Trophoblast cell (in vitro differentiated cells and primary cell): ENCODE data around the gene ICE2.

Experiments
- DNase-seq, 2 donors: peaks; one replicate each; pipeline ENCODE4 v3.0.0-alpha.2; 2016
- H2AFZ ChIP-seq: 2 replicates; pipeline ENCODE4 v1.6.1; 2013; ENCODE audit warnings: low read length, moderate library complexity, mild to moderate bottlenecking; ENCODE audit not compliant: insufficient read depth, poor library complexity
- H2AK5ac ChIP-seq: 2 replicates; pipeline ENCODE4 v1.6.1; 2013; ENCODE audit warnings: mild to moderate bottlenecking, low read length
- H2BK120ac ChIP-seq: 2 replicates; pipeline ENCODE4 v1.6.1; 2013; ENCODE audit warnings: low read length, mild to moderate bottlenecking, moderate library complexity; ENCODE audit not compliant: insufficient read depth, poor library complexity
- H2BK12ac ChIP-seq: 2 replicates; pipeline ENCODE4 v1.6.1; 2013; ENCODE audit warnings: mild to moderate bottlenecking, low read length, moderate library complexity
- H2BK5ac ChIP-seq: 2 replicates; pipeline ENCODE4 v1.6.1; 2013; ENCODE audit warnings: low read length, low read depth, moderate library complexity, mild to moderate bottlenecking; ENCODE audit not compliant: poor library complexity
- H3K14ac ChIP-seq: 2 replicates; pipeline ENCODE4 v1.6.1; 2013; ENCODE audit warnings: mild to moderate bottlenecking, low read length
- H3K18ac ChIP-seq: 2 replicates; pipeline ENCODE4 v1.6.1; 2013; ENCODE audit warnings: mild to moderate bottlenecking, low read length
- H3K23ac ChIP-seq: 2 replicates; pipeline ENCODE4 v1.6.1; 2013; ENCODE audit warnings: low read length
- H3K27ac ChIP-seq: 2 replicates; pipeline ENCODE4 v1.5.1; 2013; ENCODE audit warnings: low read depth, mild to moderate bottlenecking, inconsistent platforms, low read length, moderate library complexity
- H3K27me3 ChIP-seq: 2 replicates; pipeline ENCODE4 v1.6.1; 2013; ENCODE audit warnings: inconsistent platforms, mild to moderate bottlenecking, low read length, moderate library complexity; ENCODE audit not compliant: insufficient read depth
- H3K36me3 ChIP-seq, 2 experiments: 1 replicate in 1 of 2; 2 replicates in 1 of 2; pipeline ENCODE4 v1.6.1; 2013; ENCODE audit warnings: low read length in 2 of 2, mild to moderate bottlenecking in 2 of 2, moderate library complexity in 1 of 2; ENCODE audit not compliant: insufficient read depth in 2 of 2, control insufficient read depth in 1 of 2
- H3K4ac ChIP-seq: 2 replicates; pipeline ENCODE4 v1.6.1; 2013; ENCODE audit warnings: low read depth, mild to moderate bottlenecking, low read length, moderate library complexity
- H3K4me1 ChIP-seq, 2 experiments: 1 replicate in 1 of 2; 2 replicates in 1 of 2; pipeline ENCODE4 v1.6.1; 2013; ENCODE audit warnings: low read length in 2 of 2, mild to moderate bottlenecking in 2 of 2, moderate library complexity in 1 of 2; ENCODE audit not compliant: insufficient read depth in 2 of 2, control insufficient read depth in 1 of 2
- H3K4me2 ChIP-seq: 2 replicates; pipeline ENCODE4 v1.6.1; 2013; ENCODE audit warnings: inconsistent platforms, mild to moderate bottlenecking, low read length, moderate library complexity
- H3K4me3 ChIP-seq: 2 replicates; pipeline ENCODE4 v1.5.1; 2013; ENCODE audit warnings: mild to moderate bottlenecking, low read depth, low read length, inconsistent platforms
- H3K79me1 ChIP-seq: one replicate; pipeline ENCODE4 v1.6.1; 2013; ENCODE audit warnings: low read length
- H3K79me2 ChIP-seq: 2 replicates; pipeline ENCODE4 v1.6.1; 2013; ENCODE audit warnings: low read length, mild to moderate bottlenecking; ENCODE audit not compliant: control insufficient read depth, insufficient read depth, poor library complexity
- H3K9ac ChIP-seq: 2 replicates; pipeline ENCODE4 v1.6.1; 2013; ENCODE audit warnings: mild to moderate bottlenecking, low read length
- H3K9me3 ChIP-seq: 2 replicates; pipeline ENCODE4 v1.6.1; 2013; ENCODE audit warnings: low read depth, mild to moderate bottlenecking, control low read depth, inconsistent platforms, low read length; ENCODE audit not compliant: insufficient read depth
- H4K12ac ChIP-seq: 2 replicates; pipeline ENCODE4 v1.6.1; 2013; ENCODE audit warnings: low read depth, mild to moderate bottlenecking, low read length, moderate library complexity
- H4K8ac ChIP-seq: 2 replicates; pipeline ENCODE4 v1.6.1; 2013; ENCODE audit warnings: low read depth, mild to moderate bottlenecking, low read length, moderate library complexity
- H4K91ac ChIP-seq: one replicate; pipeline ENCODE4 v1.6.1; 2013; ENCODE audit warnings: low read depth, mild to moderate bottlenecking, low read length, moderate library complexity
- WGBS: extraction: QIAGEN DNeasy Blood & Tissue Kit; methylation state at CpG from one replicate; pipeline ENCODE4 v1.1.7; 2013; ENCODE audit warnings: missing lambda C conversion rate; ENCODE audit not compliant: insufficient read length, insufficient coverage; ENCODE audit errors: extremely low coverage; 5-methylcytosine and 5-hydroxymethylcytosine counted together

ICE2 gene

GRCh38 chr15:60419753-60420152 lies 59.2 kb downstream of the ICE2 start:
- H3K27ac ChIP-seq: no peak overlapping the region
- no peak overlapping the region for H3K4me2 ChIP-seq
- no peak overlapping the region for H3K18ac ChIP-seq
- H3K79me2 ChIP-seq: no peaks in the 10 kb centered on the region
- H3K9ac ChIP-seq: no peak overlapping the region
- no peak overlapping the region for H2AK5ac ChIP-seq
- no peaks in the 10 kb centered on the region for H3K27me3 ChIP-seq
- no peak overlapping the region for H3K4me3 ChIP-seq
- no peak for DNase-seq
- peaks cover 0 to 4% of the 10 kb centered on the region in 2 experiments for H3K4me1 ChIP-seq
- H4K8ac ChIP-seq: no peak overlapping the region
- no CpG with 5 or more reads among the region's 2 CpGs for WGBS
- no peak overlapping the region for H2BK120ac ChIP-seq
- no peak overlapping the region for H3K4ac ChIP-seq
- no peak overlapping the region for H3K14ac ChIP-seq
- no peaks in the 10 kb centered on the region for H3K9me3 ChIP-seq
- no peak overlapping the region for H2AFZ ChIP-seq
- H3K79me1 ChIP-seq: no peaks in the 10 kb centered on the region
- no peak overlapping the region for H2BK12ac ChIP-seq
- no peak overlapping the region for H3K23ac ChIP-seq
- no peak overlapping the region for H4K12ac ChIP-seq
- no peak overlapping the region for H2BK5ac ChIP-seq
- H3K36me3 ChIP-seq: peaks cover 0 to 3% of the 10 kb centered on the region in 2 experiments
- H4K91ac ChIP-seq: no peak overlapping the region

GRCh38 chr15:60418096-60418495 lies 60.8 kb downstream of the ICE2 start:
- Histone ChIP-seq H2BK120ac (no peak overlapping the region), H2BK12ac (no peak overlapping the region), H2AFZ (no peak overlapping the region), H3K27me3 (no peaks in the 10 kb centered on the region), H3K18ac (no peak overlapping the region), H4K8ac (no peak overlapping the region), H4K91ac (no peak overlapping the region), H3K4me1 (peaks cover 0 to 2% of the 10 kb centered on the region in 2 experiments), H3K27ac (no peak overlapping the region), H3K79me1 (no peaks in the 10 kb centered on the region), H3K4me3 (no peak overlapping the region), H3K9ac (no peak overlapping the region), H4K12ac (no peak overlapping the region), H3K4ac (no peak overlapping the region), H3K79me2 (no peaks in the 10 kb centered on the region), H2AK5ac (no peak overlapping the region), H3K23ac (no peak overlapping the region), H3K9me3 (no peaks in the 10 kb centered on the region), H2BK5ac (no peak overlapping the region), H3K36me3 (peaks cover 0 to 3% of the 10 kb centered on the region in 2 experiments), H3K4me2 (no peak overlapping the region), H3K14ac (no peak overlapping the region)
- WGBS: 100% methylated on average over 1 of the region's 3 CpGs
- DNase-seq: no peak

GRCh38 chr15:60417112-60417511 lies 61.8 kb downstream of the ICE2 start:
- no peak overlapping the region for H4K12ac ChIP-seq
- H2BK5ac ChIP-seq: no peak overlapping the region
- no CpG with 5 or more reads among the region's 4 CpGs for WGBS
- no peak overlapping the region for H3K9ac ChIP-seq
- H3K79me2 ChIP-seq: no peaks in the 10 kb centered on the region
- H4K91ac ChIP-seq: no peak overlapping the region
- H3K9me3 ChIP-seq: no peaks in the 10 kb centered on the region
- peaks cover 0 to 2% of the 10 kb centered on the region in 2 experiments for H3K4me1 ChIP-seq
- no peak overlapping the region for H3K23ac ChIP-seq
- no peak for DNase-seq
- H3K14ac ChIP-seq: no peak overlapping the region
- no peak overlapping the region for H3K18ac ChIP-seq
- H2BK120ac ChIP-seq: no peak overlapping the region
- no peak overlapping the region for H3K27ac ChIP-seq
- no peaks in the 10 kb centered on the region for H3K27me3 ChIP-seq
- no peak overlapping the region for H3K4me3 ChIP-seq
- no peak overlapping the region for H3K4me2 ChIP-seq
- H2BK12ac ChIP-seq: no peak overlapping the region
- H2AFZ ChIP-seq: no peak overlapping the region
- H3K36me3 ChIP-seq: peaks cover 0 to under 1% of the 10 kb centered on the region in 2 experiments
- no peak overlapping the region for H3K4ac ChIP-seq
- no peaks in the 10 kb centered on the region for H3K79me1 ChIP-seq
- no peak overlapping the region for H2AK5ac ChIP-seq
- no peak overlapping the region for H4K8ac ChIP-seq

- Histone ChIP-seq H3K27ac (no peak overlapping the region), H3K18ac (no peak overlapping the region), H4K8ac (no peak overlapping the region), H3K23ac (no peak overlapping the region), H3K9me3 (no peaks in the 10 kb centered on the region), H2BK120ac (no peak overlapping the region), H3K4me3 (no peak overlapping the region), H3K4me1 (peaks cover 0 to 2% of the 10 kb centered on the region in 2 experiments), H3K4me2 (no peak overlapping the region), H4K91ac (no peak overlapping the region), H3K36me3 (no peaks in the 10 kb centered on the region), H2AFZ (no peak overlapping the region), H2BK5ac (no peak overlapping the region), H3K79me2 (no peaks in the 10 kb centered on the region), H3K79me1 (no peaks in the 10 kb centered on the region), H3K4ac (no peak overlapping the region), H3K9ac (no peak overlapping the region), H3K14ac (no peak overlapping the region), H2AK5ac (no peak overlapping the region), H4K12ac (no peak overlapping the region), H3K27me3 (no peaks in the 10 kb centered on the region), H2BK12ac (no peak overlapping the region)
- WGBS: no CpG with 5 or more reads among the region's 3 CpGs
- DNase-seq: no peak
These were observed 62.5 kb downstream of the ICE2 start for GRCh38 chr15:60416484-60416883.
